GM18858 (cell line): ENCODE data around the gene DPH1.
"Not testable (repeated sequence)": the region's sequence is repeated elsewhere in the genome, so short reads cannot be mapped to it uniquely, and the experiment has no call there.

Experiments used
- ATAC-seq: cut with Tn5 transposase; IDR thresholded peaks from one replicate; pipeline ENCODE4 v1.9.1; 2021; ENCODE audit not compliant: unreplicated experiment

Gene DPH1

DNA sequence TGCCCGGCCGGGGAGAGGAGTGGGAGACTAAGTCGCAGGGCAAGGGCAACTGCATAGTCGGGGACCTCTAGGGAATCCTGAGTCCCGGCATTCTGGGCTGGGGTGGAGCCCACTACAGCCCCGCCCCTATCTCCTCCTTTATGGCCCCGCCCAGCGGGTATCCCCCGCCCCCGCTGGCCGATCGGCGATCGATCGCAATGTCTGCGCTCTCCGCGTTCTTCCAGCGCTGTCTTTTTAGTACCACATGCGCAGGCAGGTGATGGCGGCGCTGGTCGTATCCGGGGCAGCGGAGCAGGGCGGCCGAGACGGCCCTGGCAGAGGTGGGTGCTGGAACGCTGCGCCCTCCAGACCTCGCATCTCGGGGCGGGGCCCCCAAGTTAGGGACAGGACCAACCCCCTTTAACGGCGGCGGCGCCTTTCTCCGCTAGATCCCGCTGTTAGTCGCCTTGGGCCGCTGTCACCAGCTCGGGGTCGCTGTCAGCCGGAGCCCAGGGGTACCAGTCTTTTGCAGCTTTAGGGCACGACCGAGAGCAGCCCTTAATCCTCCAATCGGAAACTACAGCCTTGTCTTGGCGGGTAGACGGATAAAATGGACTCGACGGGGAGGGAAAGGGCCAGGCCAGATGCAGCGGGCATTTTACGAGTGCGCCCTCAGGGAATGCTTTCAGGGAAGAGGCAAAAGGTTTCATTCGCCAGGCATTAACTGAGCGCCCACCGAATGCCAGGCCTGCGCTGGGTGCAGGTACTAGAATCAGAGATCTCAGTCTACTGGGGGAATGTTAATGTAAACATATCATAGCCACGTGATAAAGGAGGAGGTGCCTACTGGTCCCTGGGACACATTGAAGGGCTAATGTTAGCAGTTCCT, at the start of gene DPH1:
Gene DPH1, plus strand, starts transcription at position 243 of the 868 bp plus-strand sequence. Its CDS starts 17 bp downstream, at position 260.
- peak; percentile 55 for ATAC-seq

DNA sequence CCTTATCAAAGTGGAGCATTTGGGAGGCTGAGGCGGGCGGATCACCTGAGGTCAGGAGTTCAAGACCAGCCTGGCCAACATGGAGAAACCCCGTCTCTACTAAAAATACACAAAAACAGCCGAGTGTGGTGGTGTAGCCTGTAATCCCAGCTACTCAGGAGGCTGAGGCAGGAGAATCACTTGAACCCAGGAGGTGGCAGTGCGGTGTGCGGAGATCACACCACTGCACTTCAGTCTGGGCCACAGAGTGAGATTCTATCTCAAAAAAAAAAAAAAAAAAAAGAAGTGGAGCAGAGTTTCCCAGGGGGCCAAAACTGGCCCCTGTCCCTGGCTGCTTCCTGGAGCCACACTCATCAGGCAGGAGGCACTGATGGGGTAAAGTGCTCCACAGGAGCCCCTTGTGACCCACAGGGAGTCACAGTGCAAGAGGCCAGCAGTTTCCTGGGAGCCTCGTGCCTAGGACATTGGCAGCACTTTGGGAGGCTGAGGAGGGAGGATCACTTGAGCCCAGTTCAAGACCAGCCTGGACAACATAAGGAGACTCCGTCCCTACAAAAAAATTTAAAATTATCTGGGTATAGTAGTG, 49.2 kb upstream of the DPH1 start:
- no peak for ATAC-seq

DNA sequence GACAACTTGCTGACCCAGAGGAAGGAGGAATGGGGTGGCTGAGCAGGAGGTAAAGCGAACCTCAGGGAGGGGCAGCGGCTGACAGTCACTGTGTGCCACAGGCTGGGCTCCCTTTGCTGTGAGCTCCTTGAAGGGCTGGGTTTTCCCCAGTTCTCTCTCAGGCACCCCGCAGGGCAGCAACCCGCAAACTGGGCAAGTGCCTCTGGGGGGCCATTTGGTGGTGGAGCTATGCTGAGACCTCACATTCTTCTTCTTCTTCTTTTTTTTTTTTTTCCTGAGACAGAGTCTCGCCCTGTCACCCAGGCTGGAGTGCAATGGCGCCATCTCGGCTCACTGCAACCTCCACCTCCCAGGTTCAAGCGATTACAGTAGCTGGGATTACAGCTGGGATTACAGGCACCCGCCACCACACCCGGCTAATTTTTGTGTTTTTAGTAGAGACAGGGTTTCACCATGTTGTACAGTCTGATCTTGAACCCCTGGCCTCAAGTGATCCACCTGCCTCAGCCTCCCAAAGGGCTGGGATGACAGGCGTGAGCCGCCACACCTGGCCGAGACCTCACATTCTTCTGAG, 47.1 kb upstream of the DPH1 start:
- not testable (repeated sequence) for ATAC-seq

DNA sequence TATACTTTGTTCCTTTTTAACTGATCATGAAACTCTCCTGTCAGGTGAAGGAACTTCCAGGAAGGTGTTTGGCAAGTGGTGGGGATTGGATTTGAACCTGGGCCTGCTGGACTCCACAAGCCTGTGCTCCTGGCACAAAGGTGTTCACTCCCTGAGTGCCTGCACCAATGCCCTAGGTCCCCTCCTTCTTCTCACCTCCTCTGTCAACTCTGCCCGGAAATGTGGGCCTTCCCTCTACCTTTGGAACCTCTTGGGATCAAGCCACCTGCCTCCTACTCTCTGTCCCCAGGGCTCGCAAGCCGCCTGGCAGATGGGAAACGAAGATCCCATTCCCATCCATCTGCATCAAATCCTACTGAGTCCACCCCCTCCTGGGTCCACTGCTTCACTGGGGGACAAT, 44.9 kb upstream of the DPH1 start:
- ATAC-seq = no peak

DNA sequence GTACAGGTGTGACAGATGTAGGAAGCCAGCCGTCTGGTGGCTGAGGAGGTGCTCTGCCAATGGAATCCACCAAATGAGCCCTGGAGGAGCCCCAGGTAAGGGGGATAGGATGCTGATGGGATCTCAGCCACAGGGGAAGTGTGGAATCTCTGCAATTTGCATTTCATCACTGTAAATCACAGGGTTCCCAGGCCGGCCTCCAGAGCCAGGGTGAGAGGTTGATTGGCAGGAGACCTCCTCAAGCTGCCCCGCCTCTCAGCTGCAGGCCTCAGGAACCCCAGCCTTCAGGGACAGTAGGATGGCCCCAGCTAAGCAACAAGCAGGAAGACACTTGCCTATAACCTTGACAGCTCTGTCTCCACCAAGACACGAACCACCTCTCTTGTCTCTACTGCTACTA, 44.3 kb upstream of the DPH1 start:
- no peak for ATAC-seq

DNA sequence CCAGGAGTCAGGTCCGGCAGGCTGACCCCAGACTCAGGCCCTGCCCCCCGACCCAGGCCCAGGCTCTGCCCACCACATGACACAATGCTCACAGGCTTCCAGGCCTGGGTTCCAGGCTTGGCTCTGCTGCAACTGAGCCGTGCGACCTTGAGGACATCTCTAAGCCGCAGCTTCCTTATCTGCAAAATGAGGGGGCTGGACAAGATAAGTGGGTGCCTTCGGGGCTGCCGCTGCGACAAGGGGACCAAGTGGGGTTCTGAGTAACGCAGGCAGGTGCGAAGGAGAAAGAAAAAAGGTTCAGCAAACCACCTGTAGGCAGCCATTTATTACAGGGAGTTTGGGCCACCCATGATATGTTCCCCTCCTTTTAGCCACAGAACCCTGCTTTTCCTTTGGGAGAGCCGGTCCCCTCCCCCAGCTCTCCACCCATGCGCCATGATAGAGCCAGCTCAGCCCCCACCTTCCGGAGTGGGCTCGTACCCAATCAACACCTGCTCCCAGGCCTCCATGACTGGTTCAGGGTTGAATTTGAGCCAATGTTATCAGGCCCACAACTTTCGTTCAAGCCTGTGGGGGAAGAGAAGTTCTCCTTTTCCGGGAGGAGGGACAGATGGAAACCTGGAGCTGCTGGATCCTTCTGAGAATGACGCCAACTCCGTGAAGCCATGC, 43.0 kb upstream of the DPH1 start:
- ATAC-seq = no peak

DNA sequence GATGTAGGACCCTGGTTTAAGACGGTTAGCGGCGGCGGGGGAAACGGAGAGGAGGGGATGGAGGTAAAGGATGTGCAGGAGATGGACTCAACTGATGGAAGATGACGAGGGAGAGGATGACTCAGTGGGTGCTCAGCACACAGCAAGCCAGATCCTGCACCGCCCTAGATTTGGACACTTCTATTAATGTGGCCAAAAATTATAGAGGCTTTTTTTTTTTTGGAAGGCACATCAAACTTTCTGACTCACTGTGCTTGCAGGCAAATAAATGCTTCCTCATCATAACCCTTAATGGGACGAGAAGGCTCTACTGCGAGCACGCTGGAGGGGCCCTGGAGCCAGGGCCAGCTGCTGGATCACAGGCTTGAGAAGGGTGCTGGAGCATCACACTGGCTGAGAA, 40.8 kb upstream of the DPH1 start:
- no peak for ATAC-seq

DNA sequence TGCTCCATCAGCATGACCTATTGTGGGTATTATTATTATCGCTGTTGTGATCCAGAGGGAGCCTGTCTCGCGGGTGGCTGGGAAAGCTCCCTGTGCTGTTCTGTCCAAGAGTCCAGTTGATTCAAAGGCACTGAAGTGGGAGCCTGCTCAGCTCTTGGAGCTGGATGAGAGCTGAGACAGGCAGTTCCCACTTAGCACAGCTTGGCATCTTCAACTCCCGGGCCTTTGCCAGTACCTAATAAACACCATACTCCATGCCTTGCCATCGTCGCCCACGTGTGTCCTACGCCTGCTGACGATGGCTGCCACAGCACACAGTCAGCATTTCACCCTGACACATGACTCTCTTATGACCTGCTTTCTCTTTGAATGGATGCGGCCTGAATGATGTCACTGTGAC, 37.4 kb upstream of the DPH1 start:
- no peak for ATAC-seq

DNA sequence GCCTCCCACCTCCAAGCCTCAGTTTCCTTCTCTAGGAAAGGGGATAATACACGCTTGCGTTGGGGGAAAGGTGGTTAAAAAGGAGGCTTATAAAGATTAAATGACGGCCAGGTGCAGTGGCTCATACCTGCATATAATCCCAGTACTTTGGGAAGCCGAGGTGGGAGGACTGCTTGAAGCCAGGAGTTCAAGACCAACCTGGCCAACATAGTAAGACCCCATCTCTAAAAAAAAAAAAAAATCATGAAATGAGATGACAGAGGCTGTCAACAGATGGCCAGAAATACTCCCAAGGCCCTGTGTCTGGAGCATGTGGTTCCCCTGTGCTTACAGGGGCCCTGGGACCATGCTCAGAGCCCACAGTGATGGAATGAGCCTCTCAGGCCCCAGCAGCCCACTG, 35.2 kb upstream of the DPH1 start:
- ATAC-seq = no peak

DNA sequence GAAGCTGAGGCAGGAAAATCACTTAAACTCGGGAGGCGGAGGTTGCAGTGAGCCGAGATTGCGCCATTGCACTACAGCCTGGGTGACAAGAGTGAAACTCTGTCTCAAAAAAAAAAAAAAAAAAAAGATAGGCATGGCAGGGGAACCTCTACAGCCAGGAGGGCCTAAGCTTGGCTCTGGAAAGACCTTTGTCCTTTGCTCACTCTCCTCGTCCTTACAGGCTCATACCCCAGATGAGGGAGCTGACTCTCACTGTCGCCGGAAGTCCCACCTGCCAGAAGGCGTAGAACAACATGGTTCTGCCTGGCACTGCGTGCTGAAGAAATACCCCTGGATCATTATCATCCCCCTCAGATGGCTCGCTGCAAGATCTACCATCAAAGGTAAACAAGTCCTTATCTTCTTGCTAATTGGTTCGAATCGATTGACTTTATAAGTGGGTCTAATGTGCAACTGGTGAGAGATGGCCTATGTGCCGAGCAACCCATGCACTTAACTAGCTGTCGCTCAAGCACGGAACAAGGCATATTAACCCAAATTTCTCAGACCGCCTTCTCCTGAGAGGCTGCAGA, 34.5 kb upstream of the DPH1 start:
- ATAC-seq = no peak

DNA sequence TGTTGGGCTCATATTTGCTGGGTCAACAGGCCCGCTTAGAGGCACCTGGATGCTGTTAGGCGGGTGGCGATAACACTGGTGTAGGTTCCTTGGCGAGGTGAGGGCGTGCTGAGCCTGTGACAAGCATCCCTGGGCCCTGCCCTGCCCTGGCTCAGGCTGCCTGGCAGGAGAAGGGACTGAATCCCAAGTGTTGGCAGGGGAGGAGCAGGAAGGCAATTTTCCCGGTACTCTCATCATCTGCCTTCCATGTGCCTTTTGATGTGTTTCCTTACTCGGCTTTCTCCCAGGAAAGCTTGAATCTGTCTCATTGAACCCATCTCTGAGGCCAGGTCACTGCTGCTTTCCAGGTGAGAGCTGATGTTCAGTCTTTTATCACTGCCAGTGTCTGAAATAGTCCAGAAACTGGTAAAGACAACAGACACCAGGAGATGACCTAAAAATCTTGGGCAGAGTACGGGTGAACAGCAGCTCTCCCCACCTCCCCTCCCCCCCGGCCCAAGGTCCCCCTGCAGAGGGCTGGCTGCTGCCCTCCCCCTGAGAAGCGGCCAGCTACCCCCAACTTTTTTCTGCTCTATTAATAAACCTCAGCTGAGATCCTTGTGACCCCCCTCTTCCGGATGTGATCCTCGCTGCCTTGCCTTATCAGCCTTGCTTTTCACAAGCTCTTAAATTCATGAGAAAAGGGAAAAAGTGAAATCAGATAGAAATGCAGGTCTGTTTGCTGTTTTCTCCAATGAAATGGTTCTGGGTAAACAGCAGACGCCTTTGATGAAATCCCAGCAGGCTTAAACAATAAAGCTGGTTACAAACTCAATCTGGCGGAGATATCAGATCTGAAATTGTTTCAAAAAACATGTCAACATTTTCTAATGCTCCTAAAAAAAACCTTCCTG, 33.8 kb upstream of the DPH1 start:
- no peak for ATAC-seq

DNA sequence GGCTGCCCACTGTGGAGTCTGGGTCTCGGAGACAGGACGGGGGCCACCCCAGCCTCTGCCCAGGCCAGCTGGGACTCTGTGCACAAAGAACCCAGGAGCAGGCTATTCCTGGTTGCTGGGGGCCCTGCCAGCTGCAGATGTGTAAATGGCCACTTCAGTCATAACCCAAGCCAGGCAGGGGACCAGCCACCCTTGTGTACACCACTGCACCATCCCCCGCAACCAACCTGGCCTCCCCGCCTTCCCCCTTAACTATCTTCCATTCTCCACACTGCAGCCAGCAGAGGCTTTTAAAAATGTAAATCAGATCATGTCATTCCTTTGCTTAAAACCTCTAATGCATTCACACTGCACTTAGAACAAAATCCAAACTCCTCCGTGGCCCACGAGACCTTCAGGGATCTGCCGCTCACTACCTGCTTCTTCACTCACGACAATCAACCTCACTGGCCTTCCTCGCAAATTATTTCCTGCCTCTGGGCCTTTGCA, 33.1 kb upstream of the DPH1 start:
- ATAC-seq = no peak

DNA sequence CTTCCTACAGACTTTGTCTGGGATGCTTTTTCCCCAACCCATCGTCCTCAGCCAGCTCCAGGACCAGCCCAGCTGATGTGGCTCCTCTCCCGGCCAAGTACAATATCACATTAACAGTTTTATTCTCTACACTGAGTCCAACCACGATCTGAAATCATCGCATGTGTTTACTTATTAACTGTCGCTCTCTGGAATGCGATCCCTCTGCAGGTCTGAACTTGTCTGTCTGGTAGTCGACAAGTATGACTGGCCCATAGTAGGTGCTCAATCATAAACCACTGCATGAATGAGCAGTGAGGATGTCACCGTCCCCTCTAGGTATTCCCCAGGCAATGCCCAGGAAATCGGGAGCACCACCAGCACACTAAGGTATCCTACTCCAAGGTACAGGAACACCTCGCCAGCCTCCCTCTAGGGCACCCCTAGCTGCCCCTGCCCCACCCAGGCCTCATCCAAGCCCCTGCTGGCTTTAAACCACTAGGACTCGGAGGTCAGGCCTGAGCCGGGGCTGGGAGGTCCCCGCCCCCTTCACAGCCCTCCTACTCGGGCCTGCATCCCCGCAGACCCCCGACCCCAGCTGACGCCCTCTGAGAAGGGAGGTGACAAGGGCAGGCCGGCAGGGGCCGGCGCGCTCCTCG, 32.5 kb upstream of the DPH1 start:
- ATAC-seq = no peak

DNA sequence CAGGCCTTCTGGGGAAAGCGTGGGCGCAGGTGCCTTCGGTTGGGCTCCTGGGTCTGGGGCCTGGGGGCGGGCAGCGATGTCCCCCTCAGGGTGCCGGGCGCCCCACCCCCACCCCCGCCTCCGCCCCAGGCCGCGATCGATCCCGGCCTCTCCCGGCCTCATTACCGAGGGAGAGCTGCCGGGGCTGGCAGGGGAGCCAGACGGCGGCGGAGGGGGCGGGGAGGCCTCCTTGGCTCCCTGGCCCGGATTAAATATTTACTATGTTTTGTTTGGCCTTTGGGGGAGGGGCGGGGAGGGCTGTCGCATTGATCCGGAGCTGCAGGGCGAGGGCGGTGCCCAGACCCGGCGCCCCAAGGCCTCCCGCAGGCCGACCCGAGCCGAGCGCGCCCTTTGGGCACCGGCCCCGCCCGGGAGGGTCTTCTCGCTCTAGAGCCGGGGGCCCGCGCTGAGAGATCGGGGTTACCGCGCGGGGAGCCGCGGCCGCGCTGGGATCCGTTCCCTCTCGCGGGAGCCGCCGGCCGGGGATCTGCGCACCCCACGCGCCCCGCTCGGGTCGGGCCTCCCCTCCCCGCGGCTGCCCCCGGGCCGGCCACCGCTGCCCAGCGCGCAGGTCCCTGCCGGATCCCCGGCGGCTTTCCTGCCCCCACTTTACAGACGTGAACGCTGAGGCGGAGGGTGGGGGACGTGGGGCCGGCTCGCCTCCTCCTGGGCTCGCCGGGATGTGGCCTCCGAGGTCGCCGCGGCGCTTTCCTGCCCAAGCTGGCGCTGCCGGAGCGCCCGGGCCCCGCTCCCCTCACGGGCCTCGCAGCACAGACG, 31.8 kb upstream of the DPH1 start:
- no peak for ATAC-seq

DNA sequence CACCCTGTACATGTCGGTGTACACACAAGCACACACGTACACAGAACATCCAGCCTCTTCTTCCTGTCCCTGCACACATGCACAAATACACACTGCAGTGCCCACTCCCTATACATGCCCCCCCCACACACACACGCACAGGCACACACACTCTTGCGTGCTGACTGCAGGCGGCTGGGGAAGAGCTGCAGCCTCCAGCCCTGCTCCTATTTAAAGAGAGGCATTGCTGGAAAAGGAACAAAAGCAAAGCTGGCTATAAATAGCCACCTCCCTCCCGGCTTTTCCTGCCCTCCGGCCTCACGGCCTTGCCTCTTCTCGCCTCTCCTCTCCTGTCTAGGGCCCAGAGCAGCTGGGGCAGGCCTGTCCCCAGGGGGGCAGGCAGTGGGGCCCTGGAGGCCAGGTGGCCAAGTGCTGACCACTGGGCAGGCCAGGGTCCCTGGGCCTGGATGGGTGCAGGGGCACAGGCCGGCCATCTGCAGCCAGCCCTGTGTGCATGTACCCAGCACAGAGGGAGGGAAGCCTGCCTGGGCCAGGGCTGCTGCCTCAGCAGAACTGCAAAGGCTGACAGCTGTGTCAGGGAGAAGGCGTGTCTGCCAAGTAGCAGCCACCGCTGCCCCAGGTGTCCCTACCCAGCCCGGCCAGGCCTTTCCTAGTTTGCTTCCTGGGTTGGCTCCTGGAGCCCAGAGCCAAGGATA, 30.2 kb upstream of the DPH1 start:
- no peak for ATAC-seq

DNA sequence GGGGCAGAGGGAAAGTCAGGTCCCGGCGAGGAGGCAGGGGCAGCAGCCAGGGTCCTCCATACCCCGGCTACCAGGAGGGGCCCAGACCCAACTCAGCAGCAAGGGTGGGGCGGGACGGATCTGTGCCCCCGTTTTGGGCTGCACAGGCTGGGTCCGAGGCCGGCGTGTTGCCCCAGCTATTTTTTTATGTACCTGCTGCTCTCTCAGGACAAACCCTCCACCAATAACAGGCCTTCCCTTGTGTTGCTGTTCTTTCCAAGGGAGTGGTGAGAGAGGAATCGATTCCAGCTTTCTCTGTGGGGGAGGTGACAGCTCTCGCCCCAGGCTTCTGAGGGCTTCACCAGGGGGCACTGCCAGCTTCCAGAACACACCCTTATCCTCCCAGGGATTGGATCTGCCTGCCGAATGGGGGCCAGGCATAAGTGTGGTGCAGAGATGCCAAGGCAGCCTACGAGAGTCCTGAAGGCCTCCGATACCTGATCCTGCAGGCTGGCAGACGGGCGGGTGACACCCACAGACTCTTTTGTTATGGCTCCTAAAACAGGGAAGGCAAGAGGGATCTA, 27.1 kb upstream of the DPH1 start:
- no peak for ATAC-seq

DNA sequence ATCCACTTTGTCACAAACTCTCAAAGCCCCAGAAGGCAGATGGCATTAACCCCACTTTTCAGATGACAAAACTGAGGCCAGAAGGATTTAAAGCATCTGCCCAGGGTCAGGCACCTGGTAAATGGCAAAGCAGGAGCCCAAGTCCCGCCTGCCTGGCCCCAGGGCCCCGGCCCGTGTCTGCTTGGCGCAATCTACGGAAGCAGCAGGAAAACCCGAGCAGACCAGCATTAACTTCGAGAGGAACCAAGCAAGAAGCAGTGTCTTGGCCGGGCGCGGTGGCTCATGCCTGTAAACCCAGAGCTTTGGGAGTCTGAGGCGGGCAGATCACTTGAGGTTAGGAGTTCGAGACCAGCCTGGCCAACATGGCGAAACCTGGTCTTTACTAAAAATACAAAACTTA, 26.4 kb upstream of the DPH1 start:
- ATAC-seq = no peak

DNA sequence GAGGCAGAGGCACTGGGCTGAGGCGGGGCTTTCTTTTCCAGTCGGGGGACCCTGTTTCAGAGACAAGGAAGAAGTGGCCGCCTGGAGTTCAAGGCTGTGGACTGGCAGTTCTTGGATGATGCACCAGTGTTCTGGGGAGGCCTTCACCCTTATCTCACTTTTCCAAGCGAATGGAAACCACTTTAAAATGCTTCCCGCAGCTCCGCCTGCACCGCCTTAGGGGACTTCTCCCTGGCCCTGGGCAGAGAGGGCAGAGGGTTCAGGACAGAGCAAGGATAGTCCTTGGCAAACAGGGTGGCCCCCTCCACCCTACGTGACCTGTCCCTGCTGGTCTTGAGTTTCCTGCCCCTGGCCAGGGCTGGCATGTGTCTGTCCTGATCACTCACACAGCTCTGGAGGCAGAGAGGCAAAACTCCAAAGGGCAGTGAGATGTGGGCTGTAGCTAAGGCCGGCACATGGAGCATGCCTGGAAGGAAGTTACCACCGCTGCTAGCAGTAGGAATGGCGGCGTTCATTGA, 25.5 kb upstream of the DPH1 start:
- no peak for ATAC-seq
